Pancreas (tissue), 10 donors: ENCODE data around the gene MAN1A2. TPM values are rescaled to one million over a fixed set of nuclear protein-coding genes. Genes with fewer than 3 reads are reported as not detected.
A peak's percentile ranks its signal among the peaks of the same experiment; 100 is the strongest.

Source experiments
- ATAC-seq, 4 donors: fragments of 200-7000 bp; cut with Tn5 transposase; one replicate each; pipeline versions ENCODE4 v1.8.0 to v1.9.1; 2020; ENCODE audit warnings: mild to moderate bottlenecking in 4 of 4, moderate library complexity in 4 of 4
- DNase-seq, 6 donors: peaks; one replicate each; pipeline ENCODE4 v3.0.0-alpha.2; 2020
- FAIRE-seq: peaks from 2 replicates; lab custom pipeline; 2012; peaks lifted over from hg19 to GRCh38; lab: Jason Lieb, UNC
- H3K27ac ChIP-seq, 4 donors: fragments of 200-600 bp; sonication (generic); 1 replicate in 3 of 4; 2 replicates in 1 of 4; pipeline versions ENCODE4 v1.5.0 to v1.8.0; 2020
- H3K27me3 ChIP-seq, 4 donors: fragments of 200-600 bp; one replicate each; pipeline ENCODE4 v1.8.0; 2021
- H3K36me3 ChIP-seq, 3 donors: fragments of 200-600 bp; sonication (generic) in 1 of 3; one replicate each; pipeline versions ENCODE4 v1.5.0 to v1.8.0; 2020 to 2021
- H3K4me1 ChIP-seq, 3 donors: fragments of 200-600 bp; one replicate each; pipeline ENCODE4 v1.8.0; 2021
- H3K4me3 ChIP-seq, 4 donors: fragments of 200-600 bp; sonication (generic) in 2 of 4; one replicate each; pipeline versions ENCODE4 v1.5.0 to v1.8.0; 2020 to 2021
- H3K9me3 ChIP-seq, 4 donors: fragments of 200-600 bp; one replicate each; pipeline ENCODE4 v1.8.0; 2021
- WGBS, 2 donors: extraction: QIAGEN DNeasy Blood & Tissue Kit; methylation state at CpG; one replicate each; pipeline ENCODE4 v1.1.7; 2013; 5-methylcytosine and 5-hydroxymethylcytosine counted together
- intact Hi-C, 3 donors: fragments of 100-400 bp; cut with DNase I; formaldehyde crosslinking; loops; one replicate each; pipeline versions ENCODE4 v1.11.1 to v1.14.2; 2022
- polyA plus RNA-seq, 2 donors: library from polyadenylated mRNA; stranded (reverse); fragments of 200-250 nt; gene quantifications; one replicate each; pipeline ENCODE4 v1.2.3, GENCODE V29; 2013
- total RNA-seq, 6 donors: library from RNA; stranded (reverse); fragmentation: NEBNext Ultra II Directional in 4 of 6; extraction: Animal tissue kit (Norgen Biotek cat#: 25700) in 4 of 6; gene quantifications; one replicate each; pipeline versions ENCODE4 v1.2.1 to v1.2.4, GENCODE V29; 2021 to 2023
- TF ChIP-seq, protein P1 (sequence below), 4 donors: fragments of 200-600 bp; sonication (generic) in 3 of 4; IDR thresholded peaks; one replicate each; pipeline versions ENCODE4 v1.5.0 to v1.8.0; 2021; ENCODE audit warnings: antibody characterized with exemption in 4 of 4
- donor health status: healthy with polysubstance abuse.
- donor health status: DM: no; HTN: no; CAD: no; lungs with moderate emphysema.
- donor health status: DM: no; HTN: no; CAD: no.
- donor health status: control.
- donor health status: control.
- donor health status: Bipolar disorder and iron deficiency.
- donor health status: DM: yes; HTN: yes; CAD: no.
- donor health status: DM: no; HTN: no; CAD: no.
- donor health status: DM: no; HTN: no; CAD: no.
- donor health status: DM: yes; HTN: yes; CAD: no.

MAN1A2 gene
- total and polyA plus RNA-seq, 8 donors, result 6.0 to 50.7 (median 44.0) TPM

DNA sequence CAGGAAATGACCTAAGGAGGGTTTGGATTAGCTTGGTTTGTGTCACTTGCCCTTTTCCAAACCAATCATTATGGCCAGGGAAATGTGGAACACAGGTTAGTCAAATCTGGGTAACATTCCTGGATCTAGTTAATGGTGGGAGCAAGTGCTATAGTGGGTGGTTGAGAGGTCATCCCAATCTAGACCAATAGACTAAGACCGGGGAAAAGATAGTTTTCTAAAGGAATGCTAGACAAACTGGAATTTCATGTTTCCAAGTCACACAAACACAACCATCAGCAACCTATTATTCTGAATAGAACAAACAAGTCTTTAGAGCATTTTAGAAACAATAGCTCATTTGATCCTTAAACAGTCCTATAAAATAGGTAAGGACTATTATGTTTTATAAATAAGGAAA lies 4.3 kb upstream of the MAN1A2 start:
- intact Hi-C loops, result no loop called here
- Histone ChIP-seq H3K4me1 (peaks cover 0 to 4% (median 4%) of the 10 kb centered on the region in 3 donors), H3K27ac (no peak overlapping the region), H3K27me3 (no peaks in the 10 kb centered on the region), H3K36me3 (no peaks in the 10 kb centered on the region), H3K9me3 (no peaks in the 10 kb centered on the region), H3K4me3 (no peak overlapping the region)
- DNase-seq (no peak), FAIRE-seq (no peak), ATAC-seq (no peak)
- TF ChIP-seq, protein P1, sequence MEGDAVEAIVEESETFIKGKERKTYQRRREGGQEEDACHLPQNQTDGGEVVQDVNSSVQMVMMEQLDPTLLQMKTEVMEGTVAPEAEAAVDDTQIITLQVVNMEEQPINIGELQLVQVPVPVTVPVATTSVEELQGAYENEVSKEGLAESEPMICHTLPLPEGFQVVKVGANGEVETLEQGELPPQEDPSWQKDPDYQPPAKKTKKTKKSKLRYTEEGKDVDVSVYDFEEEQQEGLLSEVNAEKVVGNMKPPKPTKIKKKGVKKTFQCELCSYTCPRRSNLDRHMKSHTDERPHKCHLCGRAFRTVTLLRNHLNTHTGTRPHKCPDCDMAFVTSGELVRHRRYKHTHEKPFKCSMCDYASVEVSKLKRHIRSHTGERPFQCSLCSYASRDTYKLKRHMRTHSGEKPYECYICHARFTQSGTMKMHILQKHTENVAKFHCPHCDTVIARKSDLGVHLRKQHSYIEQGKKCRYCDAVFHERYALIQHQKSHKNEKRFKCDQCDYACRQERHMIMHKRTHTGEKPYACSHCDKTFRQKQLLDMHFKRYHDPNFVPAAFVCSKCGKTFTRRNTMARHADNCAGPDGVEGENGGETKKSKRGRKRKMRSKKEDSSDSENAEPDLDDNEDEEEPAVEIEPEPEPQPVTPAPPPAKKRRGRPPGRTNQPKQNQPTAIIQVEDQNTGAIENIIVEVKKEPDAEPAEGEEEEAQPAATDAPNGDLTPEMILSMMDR (IDR thresholded peaks at IDR 0.05), result no peak
- 27 to 48% methylated on average over 1 of the region's 1 CpG for WGBS, 2 donors

DNA sequence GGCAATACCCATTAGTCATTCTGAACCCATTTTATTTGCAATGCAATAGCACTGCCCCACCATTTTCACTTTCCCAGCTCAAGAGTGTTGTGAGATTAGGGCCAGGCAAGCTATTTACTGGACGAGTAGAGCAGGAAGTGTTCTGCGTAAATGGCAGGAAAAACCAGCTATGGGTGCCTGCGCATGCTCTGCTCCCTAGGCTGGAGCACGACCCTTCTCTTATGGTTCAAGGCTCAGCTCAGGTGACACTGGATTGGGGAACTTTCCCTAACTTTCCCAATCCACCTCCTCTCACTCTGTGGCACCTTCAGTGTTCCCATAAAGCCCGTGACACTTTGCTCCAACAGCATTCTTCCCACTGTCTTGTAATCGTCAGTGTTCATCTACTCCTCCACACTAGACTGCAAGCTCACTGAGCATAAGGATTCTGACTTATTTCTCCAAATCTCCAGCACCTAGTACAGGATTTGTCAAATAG lies 3.6 kb upstream of the MAN1A2 start:
- H3K36me3 ChIP-seq, result no peaks in the 10 kb centered on the region
- peak overlapping the region in 1 of 4 donors; percentile 51 for H3K27ac ChIP-seq
- H3K4me1 ChIP-seq, result peaks cover 0 to 4% (median 4%) of the 10 kb centered on the region in 3 donors
- WGBS, 2 donors, result 74 to 79% methylated on average over 6 of the region's 6 CpGs
- DNase-seq, result no peak
- TF ChIP-seq, protein P1 (IDR thresholded peaks at IDR 0.05), result no peak
- ATAC-seq, result no peak
- no peak overlapping the region for H3K4me3 ChIP-seq
- FAIRE-seq, result no peak
- no peaks in the 10 kb centered on the region for H3K27me3 ChIP-seq
- H3K9me3 ChIP-seq, result no peaks in the 10 kb centered on the region
- intact Hi-C loops, result no loop called here

DNA sequence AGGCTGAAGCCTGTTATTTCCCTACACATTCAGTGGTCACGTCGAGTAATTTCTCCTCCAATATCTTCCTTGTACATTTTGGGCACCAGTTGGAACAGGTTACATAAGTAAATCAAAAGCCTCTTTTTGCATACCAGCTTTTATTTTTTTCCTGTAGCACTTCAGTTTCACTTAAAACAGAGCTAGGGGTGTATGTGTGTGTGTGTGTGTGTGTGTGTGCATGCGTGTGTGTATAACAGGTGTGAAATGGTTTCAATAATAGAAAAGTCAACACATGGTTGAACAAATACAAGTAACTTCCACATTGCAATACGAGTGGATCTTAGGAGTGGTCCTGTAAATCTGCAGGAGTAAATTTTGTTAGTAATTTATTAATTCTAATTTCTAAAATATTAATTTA lies 3.0 kb upstream of the MAN1A2 start:
- no peaks in the 10 kb centered on the region for H3K9me3 ChIP-seq
- 48 to 57% methylated on average over 4 of the region's 4 CpGs for WGBS, 2 donors
- FAIRE-seq (no peak), DNase-seq (no peak), ATAC-seq (no peak)
- intact Hi-C loops, result no loop called here
- no peak overlapping the region for H3K4me3 ChIP-seq
- TF ChIP-seq, protein P1 (IDR thresholded peaks at IDR 0.05), result no peak
- H3K4me1 ChIP-seq, result peaks cover 0 to 4% (median 4%) of the 10 kb centered on the region in 3 donors
- H3K27me3 ChIP-seq, result no peaks in the 10 kb centered on the region
- H3K36me3 ChIP-seq, result no peaks in the 10 kb centered on the region
- H3K27ac ChIP-seq, result peak overlapping the region in 1 of 4 donors; percentile 51

DNA sequence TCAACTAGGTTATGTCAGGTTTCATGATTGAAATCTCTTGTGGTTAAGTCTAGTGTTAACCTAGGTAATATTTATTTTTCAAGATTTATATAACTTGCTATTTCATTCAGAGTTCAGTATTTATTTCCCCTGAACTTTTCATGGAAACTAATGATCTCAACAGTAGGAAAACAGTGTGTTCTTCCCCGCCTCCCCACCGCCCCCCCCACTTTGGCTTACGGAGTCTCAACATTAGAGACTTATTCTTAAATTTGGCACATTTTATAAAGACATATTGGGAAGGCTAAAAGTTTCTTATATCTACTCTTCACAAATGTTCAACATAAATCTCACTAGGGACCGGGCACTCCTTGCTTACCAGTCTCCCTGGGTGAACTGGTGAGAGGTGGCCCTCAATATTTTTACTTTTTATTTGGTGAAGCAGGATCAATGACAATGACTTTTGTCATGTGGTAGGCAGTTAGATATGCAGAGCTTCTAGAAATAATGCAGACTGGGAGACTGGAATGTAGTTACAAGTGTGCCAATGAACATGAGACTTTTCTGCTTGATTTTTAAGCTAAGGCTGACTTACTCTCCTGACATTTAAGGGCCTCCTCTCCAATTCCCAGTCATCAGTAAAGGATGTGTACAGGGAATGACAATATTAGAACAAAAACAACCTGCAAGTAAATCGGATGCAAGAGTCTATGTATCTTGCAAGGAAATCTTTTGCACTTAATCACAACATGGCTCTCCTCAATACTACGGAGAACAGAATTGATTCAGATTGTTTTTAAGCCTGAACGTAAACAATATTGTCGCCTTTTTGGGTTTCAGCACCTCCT lies 1.7 kb upstream of the MAN1A2 start:
- TF ChIP-seq, protein P1 (IDR thresholded peaks at IDR 0.05), result no peak
- FAIRE-seq, result no peak
- peak in 1 of 6 donors; percentile 30 for DNase-seq
- intact Hi-C loops, result no loop called here
- Histone ChIP-seq H3K4me1 (peaks cover 4 to 5% (median 4%) of the 10 kb centered on the region in 3 donors), H3K27ac (peak overlapping the region; percentile 93 to 96 (median 96)), H3K4me3 (peak overlapping the region in 3 of 4 donors; percentile 65 to 96 (median 77)), H3K36me3 (no peaks in the 10 kb centered on the region), H3K9me3 (no peaks in the 10 kb centered on the region), H3K27me3 (no peaks in the 10 kb centered on the region)
- WGBS, 2 donors, result 27 to 31% methylated on average over 8 of the region's 8 CpGs
- no peak for ATAC-seq
